ENCODE data around the gene ZNF790. TPM values are rescaled to one million over a fixed set of nuclear protein-coding genes. Genes with fewer than 3 reads are reported as not detected.

Gene ZNF790
- total RNA-seq, 1 experiment from 2014 or later, result 6.8 TPM

DNA sequence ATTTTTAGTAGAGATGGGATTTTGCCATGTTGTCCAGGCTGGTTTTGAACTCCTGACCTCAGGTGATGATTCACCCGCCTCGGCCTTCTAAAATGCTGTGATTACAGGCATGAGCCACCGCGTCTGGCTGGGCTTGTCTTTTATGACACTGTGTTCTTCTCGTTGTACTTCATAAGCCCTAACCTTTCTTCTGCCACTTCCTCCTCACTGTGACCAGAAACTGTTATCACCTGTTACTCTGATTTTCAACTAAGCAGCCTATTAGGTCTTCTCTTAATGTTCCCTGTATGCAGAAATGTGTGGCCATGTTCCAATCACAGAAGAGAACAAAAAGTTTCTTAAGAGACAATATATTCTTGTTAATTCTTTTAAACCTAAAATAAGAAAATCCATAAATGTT, 16.4 kb downstream of the ZNF790 start (continued):
- TF ChIP-seq, protein P1, sequence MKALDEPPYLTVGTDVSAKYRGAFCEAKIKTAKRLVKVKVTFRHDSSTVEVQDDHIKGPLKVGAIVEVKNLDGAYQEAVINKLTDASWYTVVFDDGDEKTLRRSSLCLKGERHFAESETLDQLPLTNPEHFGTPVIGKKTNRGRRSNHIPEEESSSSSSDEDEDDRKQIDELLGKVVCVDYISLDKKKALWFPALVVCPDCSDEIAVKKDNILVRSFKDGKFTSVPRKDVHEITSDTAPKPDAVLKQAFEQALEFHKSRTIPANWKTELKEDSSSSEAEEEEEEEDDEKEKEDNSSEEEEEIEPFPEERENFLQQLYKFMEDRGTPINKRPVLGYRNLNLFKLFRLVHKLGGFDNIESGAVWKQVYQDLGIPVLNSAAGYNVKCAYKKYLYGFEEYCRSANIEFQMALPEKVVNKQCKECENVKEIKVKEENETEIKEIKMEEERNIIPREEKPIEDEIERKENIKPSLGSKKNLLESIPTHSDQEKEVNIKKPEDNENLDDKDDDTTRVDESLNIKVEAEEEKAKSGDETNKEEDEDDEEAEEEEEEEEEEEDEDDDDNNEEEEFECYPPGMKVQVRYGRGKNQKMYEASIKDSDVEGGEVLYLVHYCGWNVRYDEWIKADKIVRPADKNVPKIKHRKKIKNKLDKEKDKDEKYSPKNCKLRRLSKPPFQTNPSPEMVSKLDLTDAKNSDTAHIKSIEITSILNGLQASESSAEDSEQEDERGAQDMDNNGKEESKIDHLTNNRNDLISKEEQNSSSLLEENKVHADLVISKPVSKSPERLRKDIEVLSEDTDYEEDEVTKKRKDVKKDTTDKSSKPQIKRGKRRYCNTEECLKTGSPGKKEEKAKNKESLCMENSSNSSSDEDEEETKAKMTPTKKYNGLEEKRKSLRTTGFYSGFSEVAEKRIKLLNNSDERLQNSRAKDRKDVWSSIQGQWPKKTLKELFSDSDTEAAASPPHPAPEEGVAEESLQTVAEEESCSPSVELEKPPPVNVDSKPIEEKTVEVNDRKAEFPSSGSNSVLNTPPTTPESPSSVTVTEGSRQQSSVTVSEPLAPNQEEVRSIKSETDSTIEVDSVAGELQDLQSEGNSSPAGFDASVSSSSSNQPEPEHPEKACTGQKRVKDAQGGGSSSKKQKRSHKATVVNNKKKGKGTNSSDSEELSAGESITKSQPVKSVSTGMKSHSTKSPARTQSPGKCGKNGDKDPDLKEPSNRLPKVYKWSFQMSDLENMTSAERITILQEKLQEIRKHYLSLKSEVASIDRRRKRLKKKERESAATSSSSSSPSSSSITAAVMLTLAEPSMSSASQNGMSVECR (CRISPR knock-in tag; IDR thresholded peaks at IDR 0.05; ENCODE audit: borderline replicate concordance), result no peak
- TF ChIP-seq, protein P2, sequence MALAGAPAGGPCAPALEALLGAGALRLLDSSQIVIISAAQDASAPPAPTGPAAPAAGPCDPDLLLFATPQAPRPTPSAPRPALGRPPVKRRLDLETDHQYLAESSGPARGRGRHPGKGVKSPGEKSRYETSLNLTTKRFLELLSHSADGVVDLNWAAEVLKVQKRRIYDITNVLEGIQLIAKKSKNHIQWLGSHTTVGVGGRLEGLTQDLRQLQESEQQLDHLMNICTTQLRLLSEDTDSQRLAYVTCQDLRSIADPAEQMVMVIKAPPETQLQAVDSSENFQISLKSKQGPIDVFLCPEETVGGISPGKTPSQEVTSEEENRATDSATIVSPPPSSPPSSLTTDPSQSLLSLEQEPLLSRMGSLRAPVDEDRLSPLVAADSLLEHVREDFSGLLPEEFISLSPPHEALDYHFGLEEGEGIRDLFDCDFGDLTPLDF (CRISPR knock-in tag; IDR thresholded peaks at IDR 0.05), result no peak
- TF ChIP-seq ZNF671 (CRISPR knock-in tag; IDR thresholded peaks at IDR 0.05) (no peak), NR2C2 (CRISPR knock-in tag; IDR thresholded peaks at IDR 0.05) (no peak), ZNF219 (CRISPR knock-in tag; IDR thresholded peaks at IDR 0.05; ENCODE audit: borderline replicate concordance) (no peak), ZNF121 (CRISPR knock-in tag; IDR thresholded peaks at IDR 0.05) (no peak), TEAD1 (CRISPR knock-in tag; IDR thresholded peaks at IDR 0.05) (no peak)
- TF ChIP-seq, protein P3, sequence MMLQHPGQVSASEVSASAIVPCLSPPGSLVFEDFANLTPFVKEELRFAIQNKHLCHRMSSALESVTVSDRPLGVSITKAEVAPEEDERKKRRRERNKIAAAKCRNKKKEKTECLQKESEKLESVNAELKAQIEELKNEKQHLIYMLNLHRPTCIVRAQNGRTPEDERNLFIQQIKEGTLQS (CRISPR knock-in tag; conservative IDR thresholded peaks at IDR 0.05), result no peak

DNA sequence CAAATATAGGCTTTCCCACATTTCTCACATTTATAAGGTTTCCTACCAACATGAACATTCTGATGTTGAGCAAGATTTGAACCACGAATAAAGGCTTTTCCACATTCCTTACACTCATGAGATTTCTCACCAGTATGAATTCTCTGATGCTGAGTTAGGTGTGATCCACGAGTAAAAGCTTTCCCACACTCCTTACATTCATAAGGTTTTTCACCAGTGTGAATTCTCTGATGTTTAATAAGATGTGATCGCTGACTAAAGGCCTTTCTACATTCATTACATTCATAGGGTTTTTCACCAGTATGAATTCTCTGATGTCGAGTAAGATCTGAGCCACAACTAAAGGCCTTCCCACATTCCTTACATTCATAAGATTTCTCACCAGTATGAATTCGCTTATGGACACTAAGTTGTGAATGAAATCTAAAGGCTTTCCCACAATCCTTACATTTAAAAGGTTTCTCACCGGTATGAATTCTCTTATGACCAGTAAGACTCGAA, 19.0 kb downstream of the ZNF790 start:
- TF ChIP-seq IRF2 (CRISPR knock-in tag; IDR thresholded peaks at IDR 0.05; ENCODE audit: borderline replicate concordance, low read depth) (no peak), ZNF317 (CRISPR knock-in tag; IDR thresholded peaks at IDR 0.05; ENCODE audit: borderline replicate concordance, low read depth) (no peak), ATF1 (CRISPR knock-in tag; IDR thresholded peaks at IDR 0.05) (no peak), GRHL2 (CRISPR knock-in tag; IDR thresholded peaks at IDR 0.05; ENCODE audit: insufficient replicate concordance, severe bottlenecking) (no peak)
- TF ChIP-seq, protein P4, sequence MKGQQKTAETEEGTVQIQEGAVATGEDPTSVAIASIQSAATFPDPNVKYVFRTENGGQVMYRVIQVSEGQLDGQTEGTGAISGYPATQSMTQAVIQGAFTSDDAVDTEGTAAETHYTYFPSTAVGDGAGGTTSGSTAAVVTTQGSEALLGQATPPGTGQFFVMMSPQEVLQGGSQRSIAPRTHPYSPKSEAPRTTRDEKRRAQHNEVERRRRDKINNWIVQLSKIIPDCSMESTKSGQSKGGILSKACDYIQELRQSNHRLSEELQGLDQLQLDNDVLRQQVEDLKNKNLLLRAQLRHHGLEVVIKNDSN (CRISPR knock-in tag; IDR thresholded peaks at IDR 0.05), result no peak
- TF ChIP-seq, protein P5, sequence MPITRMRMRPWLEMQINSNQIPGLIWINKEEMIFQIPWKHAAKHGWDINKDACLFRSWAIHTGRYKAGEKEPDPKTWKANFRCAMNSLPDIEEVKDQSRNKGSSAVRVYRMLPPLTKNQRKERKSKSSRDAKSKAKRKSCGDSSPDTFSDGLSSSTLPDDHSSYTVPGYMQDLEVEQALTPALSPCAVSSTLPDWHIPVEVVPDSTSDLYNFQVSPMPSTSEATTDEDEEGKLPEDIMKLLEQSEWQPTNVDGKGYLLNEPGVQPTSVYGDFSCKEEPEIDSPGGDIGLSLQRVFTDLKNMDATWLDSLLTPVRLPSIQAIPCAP (CRISPR knock-in tag; IDR thresholded peaks at IDR 0.05), result no peak
- TF ChIP-seq, protein P6, sequence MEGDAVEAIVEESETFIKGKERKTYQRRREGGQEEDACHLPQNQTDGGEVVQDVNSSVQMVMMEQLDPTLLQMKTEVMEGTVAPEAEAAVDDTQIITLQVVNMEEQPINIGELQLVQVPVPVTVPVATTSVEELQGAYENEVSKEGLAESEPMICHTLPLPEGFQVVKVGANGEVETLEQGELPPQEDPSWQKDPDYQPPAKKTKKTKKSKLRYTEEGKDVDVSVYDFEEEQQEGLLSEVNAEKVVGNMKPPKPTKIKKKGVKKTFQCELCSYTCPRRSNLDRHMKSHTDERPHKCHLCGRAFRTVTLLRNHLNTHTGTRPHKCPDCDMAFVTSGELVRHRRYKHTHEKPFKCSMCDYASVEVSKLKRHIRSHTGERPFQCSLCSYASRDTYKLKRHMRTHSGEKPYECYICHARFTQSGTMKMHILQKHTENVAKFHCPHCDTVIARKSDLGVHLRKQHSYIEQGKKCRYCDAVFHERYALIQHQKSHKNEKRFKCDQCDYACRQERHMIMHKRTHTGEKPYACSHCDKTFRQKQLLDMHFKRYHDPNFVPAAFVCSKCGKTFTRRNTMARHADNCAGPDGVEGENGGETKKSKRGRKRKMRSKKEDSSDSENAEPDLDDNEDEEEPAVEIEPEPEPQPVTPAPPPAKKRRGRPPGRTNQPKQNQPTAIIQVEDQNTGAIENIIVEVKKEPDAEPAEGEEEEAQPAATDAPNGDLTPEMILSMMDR (IDR thresholded peaks at IDR 0.05), result no peak
- H3K27me3 Mint-ChIP-seq (ENCODE audit: low read depth), result peaks cover 8% of the 10 kb centered on the region; the same call in 1 of the 2 replicates
- H3K4me1 Mint-ChIP-seq, result no peaks in the 10 kb centered on the region
- H3K36me3 Mint-ChIP-seq, result peaks cover 94% of the 10 kb centered on the region
- no peak overlapping the region for H3K4me3 Mint-ChIP-seq
- no peak for ATAC-seq
- ChIA-PET POLR2A (no interaction called here), CTCF (no interaction called here)
- H3K27ac Mint-ChIP-seq, result no peak overlapping the region
- no peak for DNase-seq (ENCODE audit: low spot score)
- H3K9me3 Mint-ChIP-seq, result peaks cover 66% of the 10 kb centered on the region

All from WTC11 (cell line).